PFSK-1 (cell line): ENCODE results near the gene HMG20B.

Experiments used
- POLR2AphosphoS5 ChIP-seq: IDR thresholded peaks from 2 replicates; pipeline ENCODE4 v1.6.1; 2012; ENCODE audit warnings: low read depth, mild to moderate bottlenecking, control low read depth, low read length, moderate library complexity
- REST ChIP-seq, 2 experiments: IDR thresholded peaks; 2 replicates each; pipeline versions ENCODE4 v1.6.1 to v1.8.0; 2011 to 2012; ENCODE audit warnings: low read depth in 2 of 2, low read length in 2 of 2, control low read depth in 1 of 2, inconsistent platforms in 1 of 2, mild to moderate bottlenecking in 1 of 2, moderate library complexity in 1 of 2; ENCODE audit not compliant: insufficient read depth in 1 of 2
- SIN3A ChIP-seq: IDR thresholded peaks from 2 replicates; pipeline ENCODE4 v1.6.1; 2012; ENCODE audit warnings: mild to moderate bottlenecking, low read length, moderate library complexity, borderline replicate concordance; ENCODE audit not compliant: insufficient read depth
- TAF1 ChIP-seq: IDR thresholded peaks from 2 replicates; pipeline ENCODE4 v1.6.1; 2012; ENCODE audit warnings: low read length, control low read depth, borderline replicate concordance; ENCODE audit not compliant: insufficient read depth

GRCh38 chr19:3622224-3622623, 49.5 kb downstream of the HMG20B start:
- TF ChIP-seq POLR2AphosphoS5 (no peak), SIN3A (no peak), REST (IDR thresholded peaks at IDR 0.05; ENCODE audit: insufficient read depth in 1 of 2, low read depth in 2 of 2, low read length in 2 of 2) (no peak), TAF1 (no peak)
